Heart right ventricle (tissue), 16 donors: Measurements from ENCODE around the gene ENKD1. TPM values are rescaled to one million over a fixed set of nuclear protein-coding genes. Genes with fewer than 3 reads are reported as not detected.

Experiments used
- ATAC-seq, 8 donors: fragments of 200-7000 bp; cut with Tn5 transposase; one replicate each; pipeline ENCODE4 v1.9.1; 2020; ENCODE audit warnings: mild to moderate bottlenecking in 8 of 8, moderate library complexity in 8 of 8, moderate number of reproducible peaks in 1 of 8
- DNase-seq, 2 donors: peaks; one replicate each; pipeline ENCODE4 v3.0.0-alpha.2; 2020
- H3K27ac ChIP-seq, 10 donors: fragments of 200-600 bp; sonication (generic) in 2 of 10; one replicate each; pipeline versions ENCODE4 v1.5.0 to v1.8.0; 2020 to 2022; ENCODE audit warnings: mild to moderate bottlenecking in 3 of 10
- H3K27me3 ChIP-seq, 7 donors: fragments of 200-600 bp; one replicate each; pipeline ENCODE4 v1.8.0; 2021 to 2022; ENCODE audit warnings: mild to moderate bottlenecking in 2 of 7
- H3K36me3 ChIP-seq, 9 donors: fragments of 200-600 bp; sonication (generic) in 1 of 9; one replicate each; pipeline versions ENCODE4 v1.5.0 to v1.8.0; 2020 to 2022; ENCODE audit warnings: mild to moderate bottlenecking in 2 of 9
- H3K4me1 ChIP-seq, 9 donors: fragments of 200-600 bp; sonication (generic) in 1 of 9; one replicate each; pipeline versions ENCODE4 v1.5.0 to v1.8.0; 2020 to 2022; ENCODE audit warnings: mild to moderate bottlenecking in 4 of 9
- H3K4me3 ChIP-seq, 10 donors: fragments of 200-600 bp; sonication (generic) in 2 of 10; one replicate each; pipeline versions ENCODE4 v1.5.0 to v1.8.0; 2020 to 2022; ENCODE audit warnings: mild to moderate bottlenecking in 7 of 10, moderate library complexity in 2 of 10
- H3K9me3 ChIP-seq, 11 donors: fragments of 200-600 bp in 10 of 11; sonication (generic) in 2 of 11; one replicate each; pipeline versions ENCODE4 v1.5.0 to v1.8.0; 2013 to 2022; ENCODE audit warnings: mild to moderate bottlenecking in 2 of 11, control low read depth in 1 of 11, moderate library complexity in 1 of 11
- WGBS, 2 donors: extraction: QIAGEN DNeasy Blood & Tissue Kit; methylation state at CpG; one replicate each; pipeline ENCODE4 v1.1.7; 2013; ENCODE audit warnings: inconsistent platforms in 1 of 2; 5-methylcytosine and 5-hydroxymethylcytosine counted together
- intact Hi-C, 10 donors: fragments of 100-400 bp; cut with DNase I; formaldehyde crosslinking; loops; one replicate each; pipeline versions ENCODE4 v1.11.1 to v1.14.2; 2022
- polyA plus RNA-seq, 2 donors: library from polyadenylated mRNA; stranded (reverse); fragments of 200-250 nt; gene quantifications; one replicate each; pipeline ENCODE4 v1.2.3, GENCODE V29; 2013
- total RNA-seq, 10 donors: library from RNA; stranded (reverse); fragmentation: NEBNext Ultra II Directional in 3 of 10; extraction: Animal tissue kit (Norgen Biotek cat#: 25700) in 3 of 10; gene quantifications; one replicate each; pipeline versions ENCODE4 v1.2.1 to v1.2.4, GENCODE V29; 2021 to 2023
- TF ChIP-seq, protein P1 (sequence below), 9 donors: fragments of 200-600 bp; sonication (generic) in 2 of 9; IDR thresholded peaks; one replicate each; pipeline versions ENCODE4 v1.5.0 to v1.8.0; 2021 to 2022; ENCODE audit warnings: antibody characterized with exemption in 9 of 9, mild to moderate bottlenecking in 5 of 9, moderate library complexity in 1 of 9
- donor health status: Arrhythmogenic right ventricular cardiomyopathy.
- donor health status: ischemic (EF 13 %, LVEDD 7.1; RV severe dilation, severe dysfunction).
- donor health status: healthy with polysubstance abuse.
- donor health status: DM: no; HTN: yes; CAD: no.
- donor health status: DM: no; HTN: no; CAD: no.
- donor health status: ischemic (EF 25% LVEDD 6.9; RV normal size, moderate dysfunction).
- donor health status: ischemic (EF 25% LVEDD 5.7; RV mildly dilated, moderate dysfunction).
- donor health status: healthy.
- donor health status: DM: yes; HTN: yes; CAD: no.
- donor health status: Ischemic cardiomyopathy.
- donor health status: ischemic (EF 35%, LVEDD 5.7; RV mildly dilated, moderate dysfunction).
- donor health status: nonischemic (EF 11% LVEDD 7.7; RV severe dilation, severe dysfunction).
- donor health status: DM: yes; HTN: yes; CAD: no.
- donor health status: PGD.
- donor health status: ischemic (EF 29% LVEDD 5.4; RV normal size, mild dysfunction).
- donor health status: nonischemic (EF 23%, LVEDD 6.1; RV moderate dilation, normal function).

ENKD1 gene
- total and polyA plus RNA-seq, 12 donors: 3.6 to 30.9 (median 8.5) TPM

DNA sequence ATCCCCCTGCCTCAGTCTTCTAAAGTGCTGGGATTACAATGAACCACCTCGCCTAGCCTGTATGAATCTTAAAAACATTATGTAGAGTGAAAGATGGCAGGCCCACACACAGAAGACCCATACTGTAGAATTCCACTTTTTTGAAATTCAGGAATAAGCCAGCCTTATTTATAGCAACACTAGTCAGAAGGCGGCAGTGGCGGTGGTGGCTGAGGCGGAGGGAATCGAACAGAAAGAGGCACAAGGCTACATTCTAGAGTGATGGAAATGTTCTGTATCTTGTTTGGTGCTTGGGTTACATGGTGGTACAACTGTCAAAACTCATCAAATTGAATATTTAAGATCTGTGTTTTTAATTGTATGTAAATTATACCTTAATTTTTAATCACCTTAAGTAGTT lies 41.2 kb upstream of the ENKD1 start:
- no peak for ATAC-seq
- WGBS, 2 donors: 95 to 97% methylated on average over 5 of the region's 5 CpGs
- intact Hi-C loops: no loop called here
- H3K4me3 ChIP-seq: no peak overlapping the region
- no peaks in the 10 kb centered on the region for H3K27me3 ChIP-seq
- DNase-seq: no peak
- no peak overlapping the region for H3K27ac ChIP-seq
- H3K36me3 ChIP-seq: peaks cover 0 to 6% (median 0%) of the 10 kb centered on the region in 9 donors
- TF ChIP-seq, protein P1, sequence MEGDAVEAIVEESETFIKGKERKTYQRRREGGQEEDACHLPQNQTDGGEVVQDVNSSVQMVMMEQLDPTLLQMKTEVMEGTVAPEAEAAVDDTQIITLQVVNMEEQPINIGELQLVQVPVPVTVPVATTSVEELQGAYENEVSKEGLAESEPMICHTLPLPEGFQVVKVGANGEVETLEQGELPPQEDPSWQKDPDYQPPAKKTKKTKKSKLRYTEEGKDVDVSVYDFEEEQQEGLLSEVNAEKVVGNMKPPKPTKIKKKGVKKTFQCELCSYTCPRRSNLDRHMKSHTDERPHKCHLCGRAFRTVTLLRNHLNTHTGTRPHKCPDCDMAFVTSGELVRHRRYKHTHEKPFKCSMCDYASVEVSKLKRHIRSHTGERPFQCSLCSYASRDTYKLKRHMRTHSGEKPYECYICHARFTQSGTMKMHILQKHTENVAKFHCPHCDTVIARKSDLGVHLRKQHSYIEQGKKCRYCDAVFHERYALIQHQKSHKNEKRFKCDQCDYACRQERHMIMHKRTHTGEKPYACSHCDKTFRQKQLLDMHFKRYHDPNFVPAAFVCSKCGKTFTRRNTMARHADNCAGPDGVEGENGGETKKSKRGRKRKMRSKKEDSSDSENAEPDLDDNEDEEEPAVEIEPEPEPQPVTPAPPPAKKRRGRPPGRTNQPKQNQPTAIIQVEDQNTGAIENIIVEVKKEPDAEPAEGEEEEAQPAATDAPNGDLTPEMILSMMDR (IDR thresholded peaks at IDR 0.05): no peak
- peaks cover 0 to 24% (median 11%) of the 10 kb centered on the region in 9 donors for H3K4me1 ChIP-seq
- H3K9me3 ChIP-seq: no peaks in the 10 kb centered on the region

DNA sequence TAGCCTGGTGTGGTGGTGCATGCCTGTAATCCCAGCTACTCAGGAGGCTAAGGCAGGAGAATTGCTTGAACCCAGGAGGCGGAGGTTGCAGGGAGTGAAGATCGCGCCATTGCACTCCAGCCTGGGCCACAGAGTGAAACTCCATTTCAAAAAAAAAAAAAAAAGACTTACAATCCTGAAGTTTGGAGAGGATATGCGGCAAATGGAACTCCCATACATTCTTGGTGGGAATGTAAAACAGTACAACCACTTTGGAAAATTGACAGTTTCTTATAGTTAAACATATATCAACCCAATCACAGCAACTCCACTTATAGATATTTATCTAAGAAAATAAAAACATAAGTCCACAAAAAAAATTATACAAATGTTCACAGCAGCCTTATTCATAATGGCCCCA lies 40.7 kb upstream of the ENKD1 start:
- peaks cover 0 to 25% (median 11%) of the 10 kb centered on the region in 9 donors for H3K4me1 ChIP-seq
- WGBS, 2 donors: 88 to 99% methylated on average over 4 of the region's 4 CpGs
- H3K27ac ChIP-seq: no peak overlapping the region
- no peaks in the 10 kb centered on the region for H3K9me3 ChIP-seq
- DNase-seq (no peak), ATAC-seq (no peak)
- H3K4me3 ChIP-seq: no peak overlapping the region
- TF ChIP-seq, protein P1 (IDR thresholded peaks at IDR 0.05): no peak
- peaks cover 0 to 6% (median 0%) of the 10 kb centered on the region in 9 donors for H3K36me3 ChIP-seq
- no peaks in the 10 kb centered on the region for H3K27me3 ChIP-seq
- intact Hi-C loops: no loop called here

DNA sequence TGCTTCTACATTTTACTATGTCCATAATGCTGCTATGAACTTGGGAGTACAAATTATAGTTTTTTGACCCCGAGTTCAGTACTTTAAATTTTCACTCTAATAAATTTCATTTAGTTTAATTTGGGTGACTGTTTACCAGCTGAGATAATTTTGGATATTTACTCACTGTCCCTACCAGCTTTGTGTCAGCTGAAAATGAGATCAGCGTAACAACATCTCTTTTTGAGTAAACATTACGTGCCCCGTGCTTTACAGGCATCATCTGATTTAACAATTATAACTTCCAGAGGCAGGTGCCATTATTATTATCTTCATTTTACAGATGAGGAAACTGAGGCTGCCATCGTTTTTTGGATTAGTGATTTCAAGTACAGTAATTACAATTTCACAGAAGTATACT lies 37.6 kb upstream of the ENKD1 start:
- Histone ChIP-seq H3K9me3 (peaks cover 0 to 8% (median 0%) of the 10 kb centered on the region in 11 donors), H3K27me3 (no peaks in the 10 kb centered on the region), H3K36me3 (peaks cover 0 to 12% (median 0%) of the 10 kb centered on the region in 9 donors), H3K27ac (peak overlapping the region in 1 of 10 donors; percentile 31), H3K4me3 (no peak overlapping the region), H3K4me1 (peaks cover 0 to 25% (median 11%) of the 10 kb centered on the region in 9 donors)
- intact Hi-C loops: no loop called here
- WGBS, 2 donors: 93% methylated on average over 5 of the region's 5 CpGs
- ATAC-seq: no peak
- TF ChIP-seq, protein P1 (IDR thresholded peaks at IDR 0.05): no peak
- no peak for DNase-seq

DNA sequence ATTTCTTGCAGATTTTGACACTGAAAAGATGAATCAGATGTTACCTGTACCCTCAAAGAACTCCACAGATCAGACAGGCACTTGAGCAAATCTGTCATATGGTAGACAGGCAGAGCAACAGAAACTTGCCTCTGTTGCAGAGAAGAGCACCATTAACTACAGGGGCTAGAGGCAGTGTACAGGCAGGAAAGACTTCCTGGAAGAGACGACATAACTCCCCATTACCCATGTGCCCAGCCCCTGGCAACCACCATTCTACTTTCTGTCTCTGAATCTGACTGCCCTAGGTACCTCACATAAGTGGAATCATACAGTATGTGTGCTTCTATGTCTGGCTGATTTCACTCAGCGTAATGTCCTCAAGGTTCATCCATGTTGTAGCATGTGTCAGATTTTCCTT lies 37.1 kb upstream of the ENKD1 start:
- H3K36me3 ChIP-seq: peaks cover 0 to 14% (median 0%) of the 10 kb centered on the region in 9 donors
- WGBS, 2 donors: 66 to 82% methylated on average over 2 of the region's 2 CpGs
- TF ChIP-seq, protein P1 (IDR thresholded peaks at IDR 0.05): no peak
- H3K4me1 ChIP-seq: peaks cover 0 to 25% (median 11%) of the 10 kb centered on the region in 9 donors
- H3K4me3 ChIP-seq: no peak overlapping the region
- H3K9me3 ChIP-seq: peaks cover 0 to 11% (median 0%) of the 10 kb centered on the region in 11 donors
- DNase-seq (no peak), ATAC-seq (no peak)
- intact Hi-C loops: no loop called here
- no peaks in the 10 kb centered on the region for H3K27me3 ChIP-seq
- H3K27ac ChIP-seq: peak overlapping the region in 4 of 10 donors; percentile 16 to 34 (median 30)
